HEK293T (cell line): Measurements from ENCODE around the gene PLEK.

Experiments
- ARNT ChIP-seq: fragments of 450-650 bp; IDR thresholded peaks from 2 replicates; pipeline ENCODE4 v1.6.1; 2017; ENCODE audit warnings: mild to moderate bottlenecking
- FOXA1 ChIP-seq: fragments of 450-650 bp; IDR thresholded peaks from 2 replicates; pipeline ENCODE4 v1.6.1; 2016; ENCODE audit warnings: mild to moderate bottlenecking
- FOXK2 ChIP-seq: fragments of 450-650 bp; IDR thresholded peaks from 2 replicates; pipeline ENCODE4 v1.6.1; 2016; ENCODE audit warnings: mild to moderate bottlenecking
- FOXM1 ChIP-seq: fragments of 450-650 bp; IDR thresholded peaks from 2 replicates; pipeline ENCODE4 v1.6.1; 2017; ENCODE audit warnings: mild to moderate bottlenecking, borderline replicate concordance
- HDGF ChIP-seq: fragments of 450-650 bp; IDR thresholded peaks from 2 replicates; pipeline ENCODE4 v1.6.1; 2017; ENCODE audit warnings: antibody characterized with exemption, borderline replicate concordance
- LEF1 ChIP-seq: fragments of 450-650 bp; IDR thresholded peaks from 2 replicates; pipeline ENCODE4 v1.6.1; 2017; ENCODE audit warnings: mild to moderate bottlenecking, borderline replicate concordance
- SUZ12 ChIP-seq: fragments of 450-650 bp; IDR thresholded peaks from 2 replicates; pipeline ENCODE4 v1.6.1; 2016; ENCODE audit warnings: mild to moderate bottlenecking
- TARDBP ChIP-seq: fragments of 450-650 bp; IDR thresholded peaks from 2 replicates; pipeline ENCODE4 v1.6.1; 2016
- ZNF384 ChIP-seq: fragments of 450-650 bp; IDR thresholded peaks from 2 replicates; pipeline ENCODE4 v1.6.1; 2016

GRCh38 chr2:68317971-68318913 lies 46.8 kb upstream of the PLEK start:
- TF ChIP-seq SUZ12 (no peak), FOXA1 (no peak), HDGF (no peak), ARNT (no peak), FOXM1 (no peak), LEF1 (no peak), TARDBP (no peak), ZNF384 (no peak), FOXK2 (no peak)
